GM18519 (cell line): ENCODE results near the gene KIF6.

Experiments
- ATAC-seq: cut with Tn5 transposase; IDR thresholded peaks from one replicate; pipeline ENCODE4 v1.9.1; 2021; ENCODE audit warnings: mild to moderate bottlenecking, moderate library complexity; ENCODE audit not compliant: unreplicated experiment, low FRiP score

The KIF6 gene

GRCh38 chr6:39466631-39467030, 258.6 kb downstream of the KIF6 start:
- ATAC-seq, result no peak

GRCh38 chr6:39465539-39465938, 259.7 kb downstream of the KIF6 start:
- ATAC-seq, result no peak

GRCh38 chr6:39464067-39464466, 261.1 kb downstream of the KIF6 start:
- ATAC-seq, result no peak

GRCh38 chr6:39453956-39454524, 271.2 kb downstream of the KIF6 start:
- no peak for ATAC-seq

- ATAC-seq, result no peak
Observed at GRCh38 chr6:39453241-39453640, 272.0 kb downstream of the KIF6 start.

- no peak for ATAC-seq
Observed at GRCh38 chr6:39452306-39453145, 272.7 kb downstream of the KIF6 start.

- no peak for ATAC-seq
Observed at GRCh38 chr6:39451831-39452230, 273.4 kb downstream of the KIF6 start.

- ATAC-seq, result no peak
Observed at GRCh38 chr6:39449022-39449421, 276.2 kb downstream of the KIF6 start.

GRCh38 chr6:39446909-39447308, 278.3 kb downstream of the KIF6 start:
- no peak for ATAC-seq

GRCh38 chr6:39445667-39446066, 279.5 kb downstream of the KIF6 start:
- no peak for ATAC-seq

GRCh38 chr6:39444479-39445019, 280.7 kb downstream of the KIF6 start:
- no peak for ATAC-seq

GRCh38 chr6:39441986-39442385, 283.2 kb downstream of the KIF6 start:
- ATAC-seq, result no peak

GRCh38 chr6:39441301-39441700, 283.9 kb downstream of the KIF6 start:
- no peak for ATAC-seq

- no peak for ATAC-seq
Observed at GRCh38 chr6:39440039-39440426, 285.2 kb downstream of the KIF6 start.

GRCh38 chr6:39439342-39440038, 285.7 kb downstream of the KIF6 start:
- no peak for ATAC-seq

GRCh38 chr6:39433630-39434029, 291.6 kb downstream of the KIF6 start:
- no peak for ATAC-seq

GRCh38 chr6:39432330-39433025, 292.7 kb downstream of the KIF6 start:
- no peak for ATAC-seq

GRCh38 chr6:39430871-39431523, 294.2 kb downstream of the KIF6 start:
- no peak for ATAC-seq

- ATAC-seq, result no peak
Observed at GRCh38 chr6:39430446-39430845, 294.8 kb downstream of the KIF6 start.

- ATAC-seq, result no peak
Observed at GRCh38 chr6:39428816-39429215, 296.4 kb downstream of the KIF6 start.
